Superior temporal gyrus (tissue), 1 donor: ENCODE data around the gene ZNF778.

ENCODE experiments used
- DNase-seq: peaks from one replicate; pipeline ENCODE4 v3.0.0-alpha.2; 2016; ENCODE audit errors: extremely low spot score

Gene ZNF778

GRCh38 chr16:89217388-89218191 is at the start of gene ZNF778:
TSS of gene ZNF778 (plus strand) at chr16:89217703. CDS start at chr16:89221128, 3,425 bp downstream.
- peak; percentile 90 for DNase-seq

- DNase-seq: no peak
Observed at GRCh38 chr16:89168381-89169189, 48.9 kb upstream of the ZNF778 start.

GRCh38 chr16:89169778-89170177 is 47.7 kb upstream of the ZNF778 start:
- DNase-seq: no peak

- DNase-seq: no peak
Observed at GRCh38 chr16:89170346-89171215, 46.9 kb upstream of the ZNF778 start.

- DNase-seq: peak; percentile 58
Observed at GRCh38 chr16:89171216-89172170, 46.0 kb upstream of the ZNF778 start, which contains the start of gene CDH15. TSS of gene CDH15 (plus strand) at chr16:89171748. CDS start at chr16:89171832, 84 bp downstream.

GRCh38 chr16:89172171-89172527 is 45.4 kb upstream of the ZNF778 start:
- DNase-seq: no peak

- no peak for DNase-seq
Observed at GRCh38 chr16:89172528-89173173, 44.9 kb upstream of the ZNF778 start.

- no peak for DNase-seq
Observed at GRCh38 chr16:89173174-89173921, 44.2 kb upstream of the ZNF778 start.

GRCh38 chr16:89174055-89174827 is 43.3 kb upstream of the ZNF778 start:
- DNase-seq: no peak

- DNase-seq: no peak
Observed at GRCh38 chr16:89174877-89175276, 42.6 kb upstream of the ZNF778 start.

- no peak for DNase-seq
Observed at GRCh38 chr16:89175280-89176146, 42.0 kb upstream of the ZNF778 start.

- DNase-seq: no peak
Observed at GRCh38 chr16:89176147-89176690, 41.3 kb upstream of the ZNF778 start.

GRCh38 chr16:89176717-89177116 is 40.8 kb upstream of the ZNF778 start:
- DNase-seq: no peak

GRCh38 chr16:89177501-89177900 is 40.0 kb upstream of the ZNF778 start:
- DNase-seq: no peak

- no peak for DNase-seq
Observed at GRCh38 chr16:89178453-89179147, 38.9 kb upstream of the ZNF778 start.

GRCh38 chr16:89179148-89179484 is 38.4 kb upstream of the ZNF778 start:
- no peak for DNase-seq
